Measurements from ENCODE around the gene ACOT6.
"Not testable (repeated sequence)": the region's sequence is repeated elsewhere in the genome, so short reads cannot be mapped to it uniquely, and the experiment has no call there.

Gene ACOT6

GRCh38 chr14:73659202-73659601 is 46.9 kb downstream of the ACOT6 start:
- DNase-seq, result not testable (repeated sequence)

- no peak for DNase-seq
Observed at GRCh38 chr14:73660511-73660910, 48.2 kb downstream of the ACOT6 start.

- DNase-seq, result no peak
Observed at GRCh38 chr14:73661872-73662271, 49.6 kb downstream of the ACOT6 start.

GRCh38 chr14:73662487-73662943 is 50.2 kb downstream of the ACOT6 start:
- no peak for DNase-seq

GRCh38 chr14:73663548-73664212 is 51.4 kb downstream of the ACOT6 start:
- no peak for DNase-seq

GRCh38 chr14:73665130-73665529 is 52.8 kb downstream of the ACOT6 start:
- DNase-seq, result no peak

- no peak for DNase-seq
Observed at GRCh38 chr14:73666583-73666982, 54.3 kb downstream of the ACOT6 start.

- no peak for DNase-seq
Observed at GRCh38 chr14:73667854-73668253, 55.5 kb downstream of the ACOT6 start.

Measured in NCI-H748 treated with DMSO at 0.1 percent for 48 hours (cell line).